ENCODE measurements around the gene CDKN2D. TPM values are rescaled to one million over a fixed set of nuclear protein-coding genes. Genes with fewer than 3 reads are reported as not detected.
"Not testable (repeated sequence)": the region's sequence is repeated elsewhere in the genome, so short reads cannot be mapped to it uniquely, and the experiment has no call there.

The CDKN2D gene
- total and polyA plus RNA-seq, 8 donors, result 4.1 to 11.8 (median 8.5) TPM; not detected in 2

- Histone ChIP-seq H3K9me3 (no peaks in the 10 kb centered on the region), H3K27ac (no peak overlapping the region), H3K4me3 (no peak overlapping the region), H3K36me3 (peaks cover 0 to 39% (median 21%) of the 10 kb centered on the region in 4 donors), H3K27me3 (no peaks in the 10 kb centered on the region), H3K4me1 (peaks cover 0 to 11% (median 4%) of the 10 kb centered on the region in 4 donors)
- TF ChIP-seq CTCF (IDR thresholded peaks at IDR 0.05) (no peak), EP300 (IDR thresholded peaks at IDR 0.05) (no peak), POLR2AphosphoS5 (IDR thresholded peaks at IDR 0.05) (no peak), POLR2A (IDR thresholded peaks at IDR 0.05) (no peak)
- intact Hi-C loops (cut with DNase I; ENCODE audit: low total_unique reads), result loop anchor here (10.0 kb wide), 1 partner anchor 90 kb away; no protein-coding TSS in a partner anchor
- 81 to 89% (median 88%) methylated on average over 6 of the region's 6 CpGs for WGBS, 5 donors
- DNase-seq, result no peak
These were observed 6.4 kb upstream of the CDKN2D start for GRCh38 chr19:10575011-10575716.

GRCh38 chr19:10574462-10574861, 5.7 kb upstream of the CDKN2D start:
- Histone ChIP-seq H3K9me3 (no peaks in the 10 kb centered on the region), H3K27ac (no peak overlapping the region), H3K4me3 (no peak overlapping the region), H3K36me3 (peaks cover 0 to 34% (median 18%) of the 10 kb centered on the region in 4 donors), H3K4me1 (peaks cover 2 to 18% (median 10%) of the 10 kb centered on the region in 4 donors), H3K27me3 (no peaks in the 10 kb centered on the region)
- no peak for DNase-seq
- intact Hi-C loops (cut with DNase I; ENCODE audit: low total_unique reads), result loop anchor here (10.0 kb wide), 1 partner anchor 90 kb away; no protein-coding TSS in a partner anchor
- no peak for TF ChIP-seq POLR2A (IDR thresholded peaks at IDR 0.05)
- no peak for TF ChIP-seq POLR2AphosphoS5 (IDR thresholded peaks at IDR 0.05)
- no peak for TF ChIP-seq EP300 (IDR thresholded peaks at IDR 0.05)
- TF ChIP-seq CTCF (IDR thresholded peaks at IDR 0.05), result no peak
- WGBS, 5 donors, result 71 to 87% (median 81%) methylated on average over 8 of the region's 8 CpGs

- intact Hi-C loops (cut with DNase I; ENCODE audit: low total_unique reads), result loop anchor here (10.0 kb wide), 1 partner anchor 89 kb away; no protein-coding TSS in a partner anchor
- H3K9me3 ChIP-seq, H3K27me3 ChIP-seq, DNase-seq, H3K4me3 ChIP-seq, H3K27ac ChIP-seq: not testable (repeated sequence)
- peaks cover 0 to 31% (median 17%) of the 10 kb centered on the region in 4 donors for H3K36me3 ChIP-seq
- WGBS, 5 donors, result 86 to 92% (median 90%) methylated on average over 6 of the region's 6 CpGs
- peaks cover 8 to 22% (median 15%) of the 10 kb centered on the region in 4 donors for H3K4me1 ChIP-seq
These were observed 5.0 kb upstream of the CDKN2D start for GRCh38 chr19:10573793-10574192.

- H3K27ac ChIP-seq, result peak overlapping the region; percentile 85 to 94 (median 91)
- 1 to 9% (median 2%) methylated on average over 9 to 58 of the region's 58 CpGs for WGBS, 5 donors
- intact Hi-C loops (cut with DNase I; ENCODE audit: low total_unique reads), result no loop called here
These were observed 535 bp downstream of the CDKN2D start for GRCh38 chr19:10568062-10568825.

More at GRCh38 chr19:10568062-10568825, 535 bp downstream of the CDKN2D start:
- H3K9me3 ChIP-seq, result no peaks in the 10 kb centered on the region
- H3K4me1 ChIP-seq, result peaks cover 37 to 57% (median 50%) of the 10 kb centered on the region in 4 donors
- H3K27me3 ChIP-seq, result no peaks in the 10 kb centered on the region
- TF ChIP-seq POLR2A (IDR thresholded peaks at IDR 0.05), result no peak
- TF ChIP-seq POLR2AphosphoS5 (IDR thresholded peaks at IDR 0.05), result no peak
- TF ChIP-seq EP300 (IDR thresholded peaks at IDR 0.05), result no peak
- no peak for TF ChIP-seq CTCF (IDR thresholded peaks at IDR 0.05)
- H3K4me3 ChIP-seq, result peak overlapping the region; percentile 83 to 97 (median 90)
- DNase-seq, result peak; percentile 50 to 87
- H3K36me3 ChIP-seq, result peaks cover 0 to under 1% (median 0%) of the 10 kb centered on the region in 4 donors
